Type B pancreatic cell (in vitro differentiated cells): ENCODE measurements around the gene GRAMD2A. TPM values are rescaled to one million over a fixed set of nuclear protein-coding genes. Genes with fewer than 3 reads are reported as not detected.

Experiments used
- DNase-seq: peaks from one replicate; pipeline ENCODE4 v3.0.0; 2021; ENCODE audit warnings: mixed read lengths; ENCODE audit not compliant: unreplicated experiment; ENCODE audit errors: extremely low spot score
- H3K27ac Mint-ChIP-seq: 2 replicates; pipeline ENCODE4 v1.8.0; 2021; ENCODE audit warnings: mild to moderate bottlenecking, mixed read lengths
- H3K27me3 Mint-ChIP-seq: 2 replicates; pipeline ENCODE4 v1.8.0; 2021; ENCODE audit warnings: mixed read lengths
- H3K36me3 Mint-ChIP-seq: 2 replicates; pipeline ENCODE4 v1.8.0; 2021; ENCODE audit warnings: mixed read lengths
- H3K4me1 Mint-ChIP-seq: one replicate; pipeline ENCODE4 v1.8.0; 2021; ENCODE audit warnings: mixed read lengths; ENCODE audit not compliant: unreplicated experiment
- H3K4me3 Mint-ChIP-seq: 2 replicates; pipeline ENCODE4 v1.8.0; 2021; ENCODE audit warnings: mild to moderate bottlenecking, mixed read lengths
- H3K9me3 Mint-ChIP-seq: 2 replicates; pipeline ENCODE4 v1.8.0; 2021; ENCODE audit warnings: mixed read lengths
- CTCF ChIP-seq: fragments of 200-600 bp; sonication (generic); conservative IDR thresholded peaks from 2 replicates; pipeline ENCODE4 v1.5.0; 2021; ENCODE audit warnings: antibody characterized with exemption, mild to moderate bottlenecking
- total RNA-seq: library from RNA; stranded (reverse); gene quantifications from 2 replicates; pipeline ENCODE4 v1.2.1, GENCODE V29; 2021; ENCODE audit warnings: low replicate concordance

The GRAMD2A gene
- total RNA-seq, 1 donor from 2014 or later: 6.0 TPM

GRCh38 chr15:72199721-72200212, 2.2 kb upstream of the GRAMD2A start:
- DNase-seq: no peak
- Mint-ChIP-seq H3K27ac (peak overlapping the region; percentile 46), H3K4me3 (peak overlapping the region; percentile 45), H3K9me3 (no peaks in the 10 kb centered on the region), H3K4me1 (peaks cover 4% of the 10 kb centered on the region), H3K36me3 (peaks cover 18% of the 10 kb centered on the region), H3K27me3 (peaks cover 30% of the 10 kb centered on the region)
- peak; percentile 91 for TF ChIP-seq CTCF

GRCh38 chr15:72199205-72199515, 1.6 kb upstream of the GRAMD2A start:
- DNase-seq: no peak
- H3K9me3 Mint-ChIP-seq: no peaks in the 10 kb centered on the region
- no peak for TF ChIP-seq CTCF
- peak overlapping the region; percentile 73 for H3K27ac Mint-ChIP-seq
- H3K4me1 Mint-ChIP-seq: peaks cover 5% of the 10 kb centered on the region
- no peak overlapping the region for H3K4me3 Mint-ChIP-seq
- peaks cover 33% of the 10 kb centered on the region for H3K27me3 Mint-ChIP-seq
- peaks cover 12% of the 10 kb centered on the region for H3K36me3 Mint-ChIP-seq

GRCh38 chr15:72198356-72199204, 993 bp upstream of the GRAMD2A start:
- DNase-seq: no peak
- peaks cover 9% of the 10 kb centered on the region for H3K4me1 Mint-ChIP-seq
- peak overlapping the region; percentile 78 for H3K27ac Mint-ChIP-seq
- peak overlapping the region; percentile 87 for H3K4me3 Mint-ChIP-seq
- no peaks in the 10 kb centered on the region for H3K9me3 Mint-ChIP-seq
- H3K36me3 Mint-ChIP-seq: peaks cover 11% of the 10 kb centered on the region
- no peak for TF ChIP-seq CTCF
- H3K27me3 Mint-ChIP-seq: peaks cover 37% of the 10 kb centered on the region

GRCh38 chr15:72197041-72197459, 537 bp downstream of the GRAMD2A start:
- no peak for DNase-seq
- Mint-ChIP-seq H3K27me3 (peaks cover 40% of the 10 kb centered on the region), H3K4me1 (peaks cover 14% of the 10 kb centered on the region), H3K27ac (peak overlapping the region; percentile 56), H3K36me3 (peaks cover 4% of the 10 kb centered on the region), H3K9me3 (no peaks in the 10 kb centered on the region), H3K4me3 (peak overlapping the region; percentile 86)
- TF ChIP-seq CTCF: no peak

GRCh38 chr15:72196409-72197040, 1.1 kb downstream of the GRAMD2A start:
- Mint-ChIP-seq H3K4me1 (peaks cover 14% of the 10 kb centered on the region), H3K27ac (peak overlapping the region; percentile 56), H3K4me3 (peak overlapping the region; percentile 84), H3K27me3 (peaks cover 40% of the 10 kb centered on the region), H3K9me3 (no peaks in the 10 kb centered on the region), H3K36me3 (peaks cover 4% of the 10 kb centered on the region)
- no peak for TF ChIP-seq CTCF
- DNase-seq: no peak
